Measurements from ENCODE around the gene SPTSSB.

DNA sequence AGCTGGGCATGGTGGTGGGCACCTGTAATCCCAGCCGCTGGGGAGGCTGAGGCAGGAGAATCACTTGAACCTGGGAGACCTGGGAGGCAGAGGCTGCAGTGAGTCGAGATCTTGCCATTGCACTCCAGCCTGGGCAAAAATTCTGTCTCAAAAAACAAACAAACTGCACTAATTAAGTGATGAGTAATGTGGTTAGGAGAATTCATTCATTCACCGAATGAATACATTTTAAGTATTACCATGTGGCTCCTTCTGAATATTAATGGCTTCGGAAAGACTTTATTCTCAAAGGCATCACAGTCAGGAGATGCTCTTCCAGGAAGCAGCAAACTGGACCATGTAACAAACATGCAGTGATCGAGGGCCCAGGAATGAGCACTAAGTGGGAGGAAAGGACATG lies 23.6 kb downstream of the SPTSSB start:
- TF ChIP-seq EZH2 (IDR thresholded peaks at IDR 0.05; ENCODE audit: low read depth, unreplicated experiment) (no peak), JUNB (IDR thresholded peaks at IDR 0.05; ENCODE audit: unreplicated experiment) (no peak), EZH2phosphoT487 (IDR thresholded peaks at IDR 0.05; ENCODE audit: unreplicated experiment) (no peak), POLR2AphosphoS5 (IDR thresholded peaks at IDR 0.05; ENCODE audit: low read depth) (no peak), ZNF114 (CRISPR knock-in tag; IDR thresholded peaks at IDR 0.05) (no peak), STAT1 (IDR thresholded peaks at IDR 0.05; ENCODE audit: unreplicated experiment) (no peak)
- TF ChIP-seq, protein P1, sequence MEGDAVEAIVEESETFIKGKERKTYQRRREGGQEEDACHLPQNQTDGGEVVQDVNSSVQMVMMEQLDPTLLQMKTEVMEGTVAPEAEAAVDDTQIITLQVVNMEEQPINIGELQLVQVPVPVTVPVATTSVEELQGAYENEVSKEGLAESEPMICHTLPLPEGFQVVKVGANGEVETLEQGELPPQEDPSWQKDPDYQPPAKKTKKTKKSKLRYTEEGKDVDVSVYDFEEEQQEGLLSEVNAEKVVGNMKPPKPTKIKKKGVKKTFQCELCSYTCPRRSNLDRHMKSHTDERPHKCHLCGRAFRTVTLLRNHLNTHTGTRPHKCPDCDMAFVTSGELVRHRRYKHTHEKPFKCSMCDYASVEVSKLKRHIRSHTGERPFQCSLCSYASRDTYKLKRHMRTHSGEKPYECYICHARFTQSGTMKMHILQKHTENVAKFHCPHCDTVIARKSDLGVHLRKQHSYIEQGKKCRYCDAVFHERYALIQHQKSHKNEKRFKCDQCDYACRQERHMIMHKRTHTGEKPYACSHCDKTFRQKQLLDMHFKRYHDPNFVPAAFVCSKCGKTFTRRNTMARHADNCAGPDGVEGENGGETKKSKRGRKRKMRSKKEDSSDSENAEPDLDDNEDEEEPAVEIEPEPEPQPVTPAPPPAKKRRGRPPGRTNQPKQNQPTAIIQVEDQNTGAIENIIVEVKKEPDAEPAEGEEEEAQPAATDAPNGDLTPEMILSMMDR (conservative IDR thresholded peaks at IDR 0.05; ENCODE audit: low read depth in 2 of 2) = no peak
- TF ChIP-seq, protein P2, sequence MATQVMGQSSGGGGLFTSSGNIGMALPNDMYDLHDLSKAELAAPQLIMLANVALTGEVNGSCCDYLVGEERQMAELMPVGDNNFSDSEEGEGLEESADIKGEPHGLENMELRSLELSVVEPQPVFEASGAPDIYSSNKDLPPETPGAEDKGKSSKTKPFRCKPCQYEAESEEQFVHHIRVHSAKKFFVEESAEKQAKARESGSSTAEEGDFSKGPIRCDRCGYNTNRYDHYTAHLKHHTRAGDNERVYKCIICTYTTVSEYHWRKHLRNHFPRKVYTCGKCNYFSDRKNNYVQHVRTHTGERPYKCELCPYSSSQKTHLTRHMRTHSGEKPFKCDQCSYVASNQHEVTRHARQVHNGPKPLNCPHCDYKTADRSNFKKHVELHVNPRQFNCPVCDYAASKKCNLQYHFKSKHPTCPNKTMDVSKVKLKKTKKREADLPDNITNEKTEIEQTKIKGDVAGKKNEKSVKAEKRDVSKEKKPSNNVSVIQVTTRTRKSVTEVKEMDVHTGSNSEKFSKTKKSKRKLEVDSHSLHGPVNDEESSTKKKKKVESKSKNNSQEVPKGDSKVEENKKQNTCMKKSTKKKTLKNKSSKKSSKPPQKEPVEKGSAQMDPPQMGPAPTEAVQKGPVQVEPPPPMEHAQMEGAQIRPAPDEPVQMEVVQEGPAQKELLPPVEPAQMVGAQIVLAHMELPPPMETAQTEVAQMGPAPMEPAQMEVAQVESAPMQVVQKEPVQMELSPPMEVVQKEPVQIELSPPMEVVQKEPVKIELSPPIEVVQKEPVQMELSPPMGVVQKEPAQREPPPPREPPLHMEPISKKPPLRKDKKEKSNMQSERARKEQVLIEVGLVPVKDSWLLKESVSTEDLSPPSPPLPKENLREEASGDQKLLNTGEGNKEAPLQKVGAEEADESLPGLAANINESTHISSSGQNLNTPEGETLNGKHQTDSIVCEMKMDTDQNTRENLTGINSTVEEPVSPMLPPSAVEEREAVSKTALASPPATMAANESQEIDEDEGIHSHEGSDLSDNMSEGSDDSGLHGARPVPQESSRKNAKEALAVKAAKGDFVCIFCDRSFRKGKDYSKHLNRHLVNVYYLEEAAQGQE (IDR thresholded peaks at IDR 0.05; ENCODE audit: unreplicated experiment) = no peak
- TF ChIP-seq, protein P3, sequence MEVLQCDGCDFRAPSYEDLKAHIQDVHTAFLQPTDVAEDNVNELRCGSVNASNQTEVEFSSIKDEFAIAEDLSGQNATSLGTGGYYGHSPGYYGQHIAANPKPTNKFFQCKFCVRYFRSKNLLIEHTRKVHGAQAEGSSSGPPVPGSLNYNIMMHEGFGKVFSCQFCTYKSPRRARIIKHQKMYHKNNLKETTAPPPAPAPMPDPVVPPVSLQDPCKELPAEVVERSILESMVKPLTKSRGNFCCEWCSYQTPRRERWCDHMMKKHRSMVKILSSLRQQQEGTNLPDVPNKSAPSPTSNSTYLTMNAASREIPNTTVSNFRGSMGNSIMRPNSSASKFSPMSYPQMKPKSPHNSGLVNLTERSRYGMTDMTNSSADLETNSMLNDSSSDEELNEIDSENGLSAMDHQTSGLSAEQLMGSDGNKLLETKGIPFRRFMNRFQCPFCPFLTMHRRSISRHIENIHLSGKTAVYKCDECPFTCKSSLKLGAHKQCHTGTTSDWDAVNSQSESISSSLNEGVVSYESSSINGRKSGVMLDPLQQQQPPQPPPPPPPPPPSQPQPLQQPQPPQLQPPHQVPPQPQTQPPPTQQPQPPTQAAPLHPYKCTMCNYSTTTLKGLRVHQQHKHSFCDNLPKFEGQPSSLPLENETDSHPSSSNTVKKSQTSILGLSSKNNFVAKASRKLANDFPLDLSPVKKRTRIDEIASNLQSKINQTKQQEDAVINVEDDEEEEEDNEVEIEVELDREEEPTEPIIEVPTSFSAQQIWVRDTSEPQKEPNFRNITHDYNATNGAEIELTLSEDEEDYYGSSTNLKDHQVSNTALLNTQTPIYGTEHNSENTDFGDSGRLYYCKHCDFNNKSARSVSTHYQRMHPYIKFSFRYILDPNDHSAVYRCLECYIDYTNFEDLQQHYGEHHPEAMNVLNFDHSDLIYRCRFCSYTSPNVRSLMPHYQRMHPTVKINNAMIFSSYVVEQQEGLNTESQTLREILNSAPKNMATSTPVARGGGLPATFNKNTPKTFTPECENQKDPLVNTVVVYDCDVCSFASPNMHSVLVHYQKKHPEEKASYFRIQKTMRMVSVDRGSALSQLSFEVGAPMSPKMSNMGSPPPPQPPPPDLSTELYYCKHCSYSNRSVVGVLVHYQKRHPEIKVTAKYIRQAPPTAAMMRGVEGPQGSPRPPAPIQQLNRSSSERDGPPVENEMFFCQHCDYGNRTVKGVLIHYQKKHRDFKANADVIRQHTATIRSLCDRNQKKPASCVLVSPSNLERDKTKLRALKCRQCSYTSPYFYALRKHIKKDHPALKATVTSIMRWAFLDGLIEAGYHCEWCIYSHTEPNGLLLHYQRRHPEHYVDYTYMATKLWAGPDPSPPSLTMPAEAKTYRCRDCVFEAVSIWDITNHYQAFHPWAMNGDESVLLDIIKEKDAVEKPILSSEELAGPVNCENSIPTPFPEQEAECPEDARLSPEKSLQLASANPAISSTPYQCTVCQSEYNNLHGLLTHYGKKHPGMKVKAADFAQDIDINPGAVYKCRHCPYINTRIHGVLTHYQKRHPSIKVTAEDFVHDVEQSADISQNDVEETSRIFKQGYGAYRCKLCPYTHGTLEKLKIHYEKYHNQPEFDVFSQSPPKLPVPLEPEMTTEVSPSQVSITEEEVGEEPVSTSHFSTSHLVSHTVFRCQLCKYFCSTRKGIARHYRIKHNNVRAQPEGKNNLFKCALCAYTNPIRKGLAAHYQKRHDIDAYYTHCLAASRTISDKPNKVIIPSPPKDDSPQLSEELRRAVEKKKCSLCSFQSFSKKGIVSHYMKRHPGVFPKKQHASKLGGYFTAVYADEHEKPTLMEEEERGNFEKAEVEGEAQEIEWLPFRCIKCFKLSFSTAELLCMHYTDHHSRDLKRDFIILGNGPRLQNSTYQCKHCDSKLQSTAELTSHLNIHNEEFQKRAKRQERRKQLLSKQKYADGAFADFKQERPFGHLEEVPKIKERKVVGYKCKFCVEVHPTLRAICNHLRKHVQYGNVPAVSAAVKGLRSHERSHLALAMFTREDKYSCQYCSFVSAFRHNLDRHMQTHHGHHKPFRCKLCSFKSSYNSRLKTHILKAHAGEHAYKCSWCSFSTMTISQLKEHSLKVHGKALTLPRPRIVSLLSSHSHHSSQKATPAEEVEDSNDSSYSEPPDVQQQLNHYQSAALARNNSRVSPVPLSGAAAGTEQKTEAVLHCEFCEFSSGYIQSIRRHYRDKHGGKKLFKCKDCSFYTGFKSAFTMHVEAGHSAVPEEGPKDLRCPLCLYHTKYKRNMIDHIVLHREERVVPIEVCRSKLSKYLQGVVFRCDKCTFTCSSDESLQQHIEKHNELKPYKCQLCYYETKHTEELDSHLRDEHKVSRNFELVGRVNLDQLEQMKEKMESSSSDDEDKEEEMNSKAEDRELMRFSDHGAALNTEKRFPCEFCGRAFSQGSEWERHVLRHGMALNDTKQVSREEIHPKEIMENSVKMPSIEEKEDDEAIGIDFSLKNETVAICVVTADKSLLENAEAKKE (CRISPR knock-in tag; IDR thresholded peaks at IDR 0.05) = no peak
- TF ChIP-seq, protein P4, sequence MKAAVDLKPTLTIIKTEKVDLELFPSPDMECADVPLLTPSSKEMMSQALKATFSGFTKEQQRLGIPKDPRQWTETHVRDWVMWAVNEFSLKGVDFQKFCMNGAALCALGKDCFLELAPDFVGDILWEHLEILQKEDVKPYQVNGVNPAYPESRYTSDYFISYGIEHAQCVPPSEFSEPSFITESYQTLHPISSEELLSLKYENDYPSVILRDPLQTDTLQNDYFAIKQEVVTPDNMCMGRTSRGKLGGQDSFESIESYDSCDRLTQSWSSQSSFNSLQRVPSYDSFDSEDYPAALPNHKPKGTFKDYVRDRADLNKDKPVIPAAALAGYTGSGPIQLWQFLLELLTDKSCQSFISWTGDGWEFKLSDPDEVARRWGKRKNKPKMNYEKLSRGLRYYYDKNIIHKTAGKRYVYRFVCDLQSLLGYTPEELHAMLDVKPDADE (IDR thresholded peaks at IDR 0.05) = no peak

Data from GM23338 (cell line).